WTC11 (cell line): Measurements from ENCODE around the gene HECW1. TPM values are rescaled to one million over a fixed set of nuclear protein-coding genes. Genes with fewer than 3 reads are reported as not detected.

Source experiments
- ATAC-seq: fragments of 200-7000 bp; cut with Tn5 transposase; 2 replicates; pipeline ENCODE4 v1.10.0; 2021; ENCODE audit warnings: mild to moderate bottlenecking, moderate library complexity
- CTCF ChIA-PET: fragments of 300-600 bp; sonication (Branson Sonifier 250); formaldehyde crosslinking; loops from one replicate; lab custom pipeline; 2021; ENCODE audit warnings: antibody characterized with exemption; lab: Charles Lee
- POLR2A ChIA-PET: fragments of 350-600 bp; sonication (Branson Sonifier 250); formaldehyde crosslinking; loops from one replicate; lab custom pipeline; 2021; ENCODE audit warnings: antibody characterized with exemption; lab: Charles Lee
- DNase-seq: peaks from one replicate; pipeline ENCODE4 v3.0.0; 2021; ENCODE audit warnings: low spot score
- H3K27ac Mint-ChIP-seq: 2 replicates; pipeline ENCODE4 v1.8.0; 2021; ENCODE audit warnings: mixed read lengths
- H3K27me3 Mint-ChIP-seq: 2 replicates; pipeline ENCODE4 v1.8.0; 2021; ENCODE audit warnings: low read depth, mild to moderate bottlenecking, moderate library complexity, mixed read lengths
- H3K36me3 Mint-ChIP-seq: 2 replicates; pipeline ENCODE4 v1.8.0; 2021; ENCODE audit warnings: mixed read lengths
- H3K4me1 Mint-ChIP-seq: 2 replicates; pipeline ENCODE4 v1.8.0; 2022; ENCODE audit warnings: mixed read lengths
- H3K4me3 Mint-ChIP-seq: 2 replicates; pipeline ENCODE4 v1.8.0; 2021; ENCODE audit warnings: mild to moderate bottlenecking, moderate library complexity, mixed read lengths
- H3K9me3 Mint-ChIP-seq: 2 replicates; pipeline ENCODE4 v1.8.0; 2021; ENCODE audit warnings: mixed read lengths
- CREB1 ChIP-seq: sonication (generic); formaldehyde crosslinking; IDR thresholded peaks from 2 replicates; pipeline ENCODE4 v1.8.0; 2023; ENCODE audit warnings: mild to moderate bottlenecking, missing genetic modification reagents
- ELF4 ChIP-seq: sonication (generic); formaldehyde crosslinking; IDR thresholded peaks from 2 replicates; pipeline ENCODE4 v1.8.1; 2022; ENCODE audit warnings: low read depth, mild to moderate bottlenecking, moderate library complexity, missing genetic modification reagents
- ESRRA ChIP-seq: sonication (generic); formaldehyde crosslinking; IDR thresholded peaks from 2 replicates; pipeline ENCODE4 v1.8.1; 2022; ENCODE audit warnings: mild to moderate bottlenecking, missing genetic modification reagents, borderline replicate concordance
- HMGA2 ChIP-seq: fragments of 250-450 bp; sonication (Bioruptor Pico); IDR thresholded peaks from 2 replicates; pipeline ENCODE4 v1.4.0; 2021; ENCODE audit warnings: mild to moderate bottlenecking, moderate library complexity
- HMGXB4 ChIP-seq: sonication (generic); formaldehyde crosslinking; IDR thresholded peaks from 2 replicates; pipeline ENCODE4 v1.8.1; 2023; ENCODE audit warnings: mild to moderate bottlenecking, moderate library complexity, missing genetic modification reagents
- JAZF1 ChIP-seq: fragments of 250-450 bp; sonication (Bioruptor Pico); IDR thresholded peaks from 2 replicates; pipeline ENCODE4 v1.9.0; 2021; ENCODE audit warnings: moderate library complexity, mild to moderate bottlenecking, inconsistent platforms
- JUN ChIP-seq: sonication (generic); formaldehyde crosslinking; IDR thresholded peaks from 2 replicates; pipeline ENCODE4 v1.8.0; 2023; ENCODE audit warnings: mild to moderate bottlenecking, missing genetic modification reagents
- MXD4 ChIP-seq: fragments of 250-450 bp; sonication (Bioruptor Pico); IDR thresholded peaks from 2 replicates; pipeline ENCODE4 v1.8.0; 2021; ENCODE audit warnings: mild to moderate bottlenecking, moderate library complexity, borderline replicate concordance
- MYBL2 ChIP-seq: sonication (generic); formaldehyde crosslinking; IDR thresholded peaks from 2 replicates; pipeline ENCODE4 v1.8.1; 2023; ENCODE audit warnings: mild to moderate bottlenecking, moderate library complexity, missing genetic modification reagents
- NR2C2 ChIP-seq: sonication (generic); formaldehyde crosslinking; IDR thresholded peaks from 2 replicates; pipeline ENCODE4 v1.8.0; 2022; ENCODE audit warnings: mild to moderate bottlenecking, missing genetic modification reagents
- OVOL2 ChIP-seq: fragments of 250-450 bp; sonication (Bioruptor Pico); IDR thresholded peaks from 2 replicates; pipeline ENCODE4 v1.9.0; 2021; ENCODE audit warnings: mild to moderate bottlenecking, borderline replicate concordance
- PRDM15 ChIP-seq: sonication (generic); formaldehyde crosslinking; IDR thresholded peaks from 2 replicates; pipeline ENCODE4 v1.8.0; 2022; ENCODE audit warnings: missing genetic modification reagents
- SP1 ChIP-seq: sonication (generic); formaldehyde crosslinking; conservative IDR thresholded peaks from 2 replicates; pipeline ENCODE4 v1.8.1; 2022; ENCODE audit warnings: missing genetic modification reagents
- USF2 ChIP-seq: sonication (generic); formaldehyde crosslinking; IDR thresholded peaks from 2 replicates; pipeline ENCODE4 v1.8.1; 2023; ENCODE audit warnings: mild to moderate bottlenecking, missing genetic modification reagents, moderate library complexity
- ZNF219 ChIP-seq: sonication (generic); formaldehyde crosslinking; IDR thresholded peaks from 2 replicates; pipeline ENCODE4 v1.8.0; 2023; ENCODE audit warnings: missing genetic modification reagents, mild to moderate bottlenecking, borderline replicate concordance
- total RNA-seq: library from RNA; stranded (reverse); gene quantifications from 3 replicates; pipeline ENCODE4 v1.2.3, GENCODE V29; 2021
- TF ChIP-seq, protein P1 (sequence below): sonication (generic); formaldehyde crosslinking; IDR thresholded peaks from 2 replicates; pipeline ENCODE4 v1.8.1; 2022; ENCODE audit warnings: low read depth, missing genetic modification reagents, borderline replicate concordance
- TF ChIP-seq, protein P2 (sequence below): fragments of 250-450 bp; sonication (Bioruptor Pico); conservative IDR thresholded peaks from 2 replicates; pipeline ENCODE4 v1.9.0; 2021; ENCODE audit warnings: mild to moderate bottlenecking
- TF ChIP-seq, protein P3 (sequence below): sonication (generic); formaldehyde crosslinking; IDR thresholded peaks from 2 replicates; pipeline ENCODE4 v1.8.1; 2023; ENCODE audit warnings: mild to moderate bottlenecking, missing genetic modification reagents
- TF ChIP-seq, protein P4 (sequence below): fragments of 250-450 bp; sonication (Bioruptor Pico); IDR thresholded peaks from 2 replicates; pipeline ENCODE4 v1.9.0; 2021; ENCODE audit warnings: mild to moderate bottlenecking

Gene HECW1
- total RNA-seq, 1 experiment from 2014 or later: 6.1 TPM

GRCh38 chr7:43458330-43459018, 346.0 kb downstream of the HECW1 start:
- TF ChIP-seq ESRRA (CRISPR knock-in tag) (no peak), ELF4 (CRISPR knock-in tag) (no peak), JAZF1 (CRISPR knock-in tag) (no peak), MXD4 (CRISPR knock-in tag) (no peak), OVOL2 (CRISPR knock-in tag) (no peak), NR2C2 (no peak), USF2 (CRISPR knock-in tag) (no peak), JUN (CRISPR knock-in tag) (no peak), HMGA2 (CRISPR knock-in tag) (no peak), HMGXB4 (CRISPR knock-in tag) (no peak), ZNF219 (CRISPR knock-in tag) (no peak), MYBL2 (CRISPR knock-in tag) (no peak), CREB1 (CRISPR knock-in tag) (no peak), SP1 (CRISPR knock-in tag) (no peak), PRDM15 (CRISPR knock-in tag) (no peak)
- TF ChIP-seq, protein P1, sequence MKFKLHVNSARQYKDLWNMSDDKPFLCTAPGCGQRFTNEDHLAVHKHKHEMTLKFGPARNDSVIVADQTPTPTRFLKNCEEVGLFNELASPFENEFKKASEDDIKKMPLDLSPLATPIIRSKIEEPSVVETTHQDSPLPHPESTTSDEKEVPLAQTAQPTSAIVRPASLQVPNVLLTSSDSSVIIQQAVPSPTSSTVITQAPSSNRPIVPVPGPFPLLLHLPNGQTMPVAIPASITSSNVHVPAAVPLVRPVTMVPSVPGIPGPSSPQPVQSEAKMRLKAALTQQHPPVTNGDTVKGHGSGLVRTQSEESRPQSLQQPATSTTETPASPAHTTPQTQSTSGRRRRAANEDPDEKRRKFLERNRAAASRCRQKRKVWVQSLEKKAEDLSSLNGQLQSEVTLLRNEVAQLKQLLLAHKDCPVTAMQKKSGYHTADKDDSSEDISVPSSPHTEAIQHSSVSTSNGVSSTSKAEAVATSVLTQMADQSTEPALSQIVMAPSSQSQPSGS (CRISPR knock-in tag): no peak
- TF ChIP-seq, protein P2, sequence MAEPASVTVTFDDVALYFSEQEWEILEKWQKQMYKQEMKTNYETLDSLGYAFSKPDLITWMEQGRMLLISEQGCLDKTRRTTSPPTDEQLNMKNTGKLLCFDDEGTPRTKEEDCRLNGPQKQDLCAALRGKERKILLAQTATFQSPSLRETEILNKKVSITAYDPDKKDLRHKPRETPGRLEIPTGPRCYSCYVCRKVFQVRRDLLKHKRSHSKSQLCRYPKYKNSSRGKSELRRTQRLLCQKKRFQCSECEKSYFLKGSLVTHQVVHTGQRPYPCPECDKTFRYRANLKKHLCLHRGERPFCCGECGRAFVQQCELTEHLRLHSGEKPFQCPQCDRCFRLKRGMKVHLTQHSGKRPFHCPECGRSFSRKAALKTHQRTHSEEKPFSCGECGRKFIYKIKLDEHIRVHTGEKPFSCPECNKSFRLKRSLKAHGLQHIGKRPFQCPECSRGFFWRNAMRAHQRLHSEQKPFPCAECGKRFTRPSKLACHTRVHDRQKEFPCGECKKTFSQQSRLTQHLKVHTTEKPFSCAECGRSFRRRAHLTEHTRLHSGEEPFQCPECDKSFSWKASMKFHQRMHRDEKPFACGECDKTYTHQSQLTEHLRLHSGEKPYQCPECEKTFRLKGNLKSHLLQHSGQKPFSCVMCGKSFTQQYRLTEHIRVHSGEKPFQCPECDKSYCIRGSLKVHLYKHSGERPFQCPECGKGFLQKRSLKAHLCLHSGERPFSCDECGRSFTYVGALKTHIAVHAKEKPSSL: no peak
- TF ChIP-seq, protein P3, sequence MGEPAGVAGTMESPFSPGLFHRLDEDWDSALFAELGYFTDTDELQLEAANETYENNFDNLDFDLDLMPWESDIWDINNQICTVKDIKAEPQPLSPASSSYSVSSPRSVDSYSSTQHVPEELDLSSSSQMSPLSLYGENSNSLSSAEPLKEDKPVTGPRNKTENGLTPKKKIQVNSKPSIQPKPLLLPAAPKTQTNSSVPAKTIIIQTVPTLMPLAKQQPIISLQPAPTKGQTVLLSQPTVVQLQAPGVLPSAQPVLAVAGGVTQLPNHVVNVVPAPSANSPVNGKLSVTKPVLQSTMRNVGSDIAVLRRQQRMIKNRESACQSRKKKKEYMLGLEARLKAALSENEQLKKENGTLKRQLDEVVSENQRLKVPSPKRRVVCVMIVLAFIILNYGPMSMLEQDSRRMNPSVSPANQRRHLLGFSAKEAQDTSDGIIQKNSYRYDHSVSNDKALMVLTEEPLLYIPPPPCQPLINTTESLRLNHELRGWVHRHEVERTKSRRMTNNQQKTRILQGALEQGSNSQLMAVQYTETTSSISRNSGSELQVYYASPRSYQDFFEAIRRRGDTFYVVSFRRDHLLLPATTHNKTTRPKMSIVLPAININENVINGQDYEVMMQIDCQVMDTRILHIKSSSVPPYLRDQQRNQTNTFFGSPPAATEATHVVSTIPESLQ: no peak
- TF ChIP-seq, protein P4, sequence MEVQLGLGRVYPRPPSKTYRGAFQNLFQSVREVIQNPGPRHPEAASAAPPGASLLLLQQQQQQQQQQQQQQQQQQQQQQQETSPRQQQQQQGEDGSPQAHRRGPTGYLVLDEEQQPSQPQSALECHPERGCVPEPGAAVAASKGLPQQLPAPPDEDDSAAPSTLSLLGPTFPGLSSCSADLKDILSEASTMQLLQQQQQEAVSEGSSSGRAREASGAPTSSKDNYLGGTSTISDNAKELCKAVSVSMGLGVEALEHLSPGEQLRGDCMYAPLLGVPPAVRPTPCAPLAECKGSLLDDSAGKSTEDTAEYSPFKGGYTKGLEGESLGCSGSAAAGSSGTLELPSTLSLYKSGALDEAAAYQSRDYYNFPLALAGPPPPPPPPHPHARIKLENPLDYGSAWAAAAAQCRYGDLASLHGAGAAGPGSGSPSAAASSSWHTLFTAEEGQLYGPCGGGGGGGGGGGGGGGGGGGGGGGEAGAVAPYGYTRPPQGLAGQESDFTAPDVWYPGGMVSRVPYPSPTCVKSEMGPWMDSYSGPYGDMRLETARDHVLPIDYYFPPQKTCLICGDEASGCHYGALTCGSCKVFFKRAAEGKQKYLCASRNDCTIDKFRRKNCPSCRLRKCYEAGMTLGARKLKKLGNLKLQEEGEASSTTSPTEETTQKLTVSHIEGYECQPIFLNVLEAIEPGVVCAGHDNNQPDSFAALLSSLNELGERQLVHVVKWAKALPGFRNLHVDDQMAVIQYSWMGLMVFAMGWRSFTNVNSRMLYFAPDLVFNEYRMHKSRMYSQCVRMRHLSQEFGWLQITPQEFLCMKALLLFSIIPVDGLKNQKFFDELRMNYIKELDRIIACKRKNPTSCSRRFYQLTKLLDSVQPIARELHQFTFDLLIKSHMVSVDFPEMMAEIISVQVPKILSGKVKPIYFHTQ: no peak
- H3K9me3 Mint-ChIP-seq: no peaks in the 10 kb centered on the region
- ChIA-PET CTCF (interaction anchor here (1.1 kb wide), 1 partner anchor 526 kb away, joined by 3 read pairs; the partner anchor contains the start of genes MRPL32 and PSMA2), POLR2A (no interaction called here)
- H3K4me3 Mint-ChIP-seq: no peak overlapping the region
- ATAC-seq: no peak
- H3K27ac Mint-ChIP-seq: no peak overlapping the region
- H3K36me3 Mint-ChIP-seq: no peaks in the 10 kb centered on the region
- no peak for DNase-seq
- no peaks in the 10 kb centered on the region for H3K27me3 Mint-ChIP-seq
- peaks cover 25% of the 10 kb centered on the region for H3K4me1 Mint-ChIP-seq
